Measurements from ENCODE around the gene TMEM126B.
"Not testable (repeated sequence)": the region's sequence is repeated elsewhere in the genome, so short reads cannot be mapped to it uniquely, and the experiment has no call there.

TMEM126B gene

GRCh38 chr11:85651118-85651517, 22.7 kb downstream of the TMEM126B start:
- no peak for DNase-seq

GRCh38 chr11:85652786-85653447, 24.5 kb downstream of the TMEM126B start:
- DNase-seq, result no peak

DNA sequence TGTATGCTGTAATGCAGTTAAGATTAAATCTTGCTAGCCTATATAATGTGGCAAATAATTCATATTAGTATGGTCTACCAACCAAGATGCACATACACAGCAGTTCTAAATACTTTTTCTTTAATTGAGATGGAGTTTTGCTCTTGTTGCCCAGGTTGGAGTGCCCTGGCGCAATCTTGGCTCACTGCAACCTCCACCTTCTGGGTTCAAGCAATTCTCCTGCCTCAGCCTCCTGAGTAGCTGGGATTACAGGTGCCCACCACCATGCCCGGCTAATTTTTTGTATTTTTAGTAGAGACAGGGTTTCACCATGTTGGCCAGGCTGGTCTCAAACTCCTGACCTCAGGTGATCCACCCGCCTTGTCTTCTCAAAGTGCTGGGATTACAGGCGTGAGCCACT, 25.9 kb downstream of the TMEM126B start:
- not testable (repeated sequence) for DNase-seq

GRCh38 chr11:85656777-85657176, 28.4 kb downstream of the TMEM126B start:
- DNase-seq, result no peak

GRCh38 chr11:85658180-85658579, 29.8 kb downstream of the TMEM126B start:
- DNase-seq, result no peak

- DNase-seq, result no peak
Observed at GRCh38 chr11:85661972-85662664, 33.7 kb downstream of the TMEM126B start.

GRCh38 chr11:85663080-85663752, 34.8 kb downstream of the TMEM126B start:
- DNase-seq, result peak; percentile 45

DNA sequence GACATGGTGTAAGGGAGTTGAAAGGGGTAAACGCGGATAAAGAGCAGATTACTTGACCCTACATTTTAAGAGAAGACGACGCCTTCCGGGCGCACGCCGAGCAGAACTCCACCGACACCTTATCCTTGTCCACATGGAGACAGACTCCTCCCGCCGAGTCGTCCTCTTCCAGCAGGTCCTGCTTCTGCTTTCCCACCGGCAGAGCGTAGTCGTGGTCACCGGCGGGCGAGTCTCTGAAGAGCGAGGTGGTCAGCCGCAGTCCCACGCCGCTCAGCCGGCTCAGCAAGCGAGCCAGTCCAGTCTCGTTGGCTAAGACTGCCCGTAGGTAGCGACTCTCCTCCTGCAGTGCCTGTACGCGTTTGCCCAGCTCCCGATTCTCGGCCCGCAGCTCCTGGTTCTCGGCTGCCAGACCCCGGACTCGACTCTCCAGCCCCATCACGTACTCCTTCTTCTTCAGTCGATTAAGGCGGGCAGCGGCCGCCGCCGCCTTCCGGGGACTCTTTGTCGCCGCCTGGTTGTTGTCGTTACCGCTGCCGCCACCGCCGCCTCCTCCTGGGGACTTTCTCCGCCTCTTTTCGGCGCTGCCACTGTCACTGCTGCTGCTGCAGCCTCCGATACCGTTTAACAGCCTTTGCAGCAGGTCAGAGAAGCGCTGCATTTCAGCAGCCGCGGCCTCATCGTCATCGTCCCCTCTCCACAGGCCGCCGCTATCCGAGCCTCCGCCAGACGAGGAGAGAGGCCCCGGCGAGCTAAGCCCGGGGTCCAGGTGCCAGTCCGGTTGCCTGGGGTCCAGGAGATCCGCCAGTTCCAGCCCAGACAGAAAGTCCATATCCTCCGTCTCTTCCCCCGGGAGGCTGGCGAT, 35.6 kb downstream of the TMEM126B start:
- DNase-seq, result peak; percentile 91

- peak; percentile 95 for DNase-seq
Observed at GRCh38 chr11:85664615-85665481, 36.5 kb downstream of the TMEM126B start, which contains the start of gene CREBZF. Gene CREBZF, minus strand, starts transcription at chr11:85665129. Its CDS starts 254 bp downstream, at chr11:85664875.

GRCh38 chr11:85665733-85666132, 37.3 kb downstream of the TMEM126B start:
- DNase-seq, result peak; percentile 25

- no peak for DNase-seq
Observed at GRCh38 chr11:85666687-85667086, 38.3 kb downstream of the TMEM126B start.

DNA sequence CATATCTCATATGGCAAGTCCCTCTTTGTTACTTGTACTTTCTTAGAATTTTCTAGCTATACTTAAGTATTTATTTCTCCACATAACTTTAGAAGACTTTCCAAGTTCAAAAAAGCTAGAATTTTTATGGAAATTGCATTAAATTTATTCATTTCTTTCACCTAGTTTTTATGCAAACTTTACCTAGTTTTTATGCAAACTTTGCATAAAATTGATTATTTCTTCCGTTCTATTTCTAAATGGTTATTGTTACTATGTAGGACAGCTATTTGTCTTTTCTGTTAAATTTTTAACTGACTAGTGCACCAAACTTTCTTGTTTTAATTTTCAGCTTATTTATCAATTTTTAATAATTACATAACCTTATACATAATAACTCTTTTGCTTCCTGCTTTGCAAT, 39.8 kb downstream of the TMEM126B start:
- DNase-seq, result no peak

- DNase-seq, result not testable (repeated sequence)
Observed at GRCh38 chr11:85670949-85671663, 42.7 kb downstream of the TMEM126B start.

- no peak for DNase-seq
Observed at GRCh38 chr11:85672105-85672902, 43.9 kb downstream of the TMEM126B start.

- no peak for DNase-seq
Observed at GRCh38 chr11:85673393-85673792, 45.0 kb downstream of the TMEM126B start.

- DNase-seq, result no peak
Observed at GRCh38 chr11:85679576-85679975, 51.2 kb downstream of the TMEM126B start.

- DNase-seq, result no peak
Observed at GRCh38 chr11:85680897-85681296, 52.5 kb downstream of the TMEM126B start.

DNA sequence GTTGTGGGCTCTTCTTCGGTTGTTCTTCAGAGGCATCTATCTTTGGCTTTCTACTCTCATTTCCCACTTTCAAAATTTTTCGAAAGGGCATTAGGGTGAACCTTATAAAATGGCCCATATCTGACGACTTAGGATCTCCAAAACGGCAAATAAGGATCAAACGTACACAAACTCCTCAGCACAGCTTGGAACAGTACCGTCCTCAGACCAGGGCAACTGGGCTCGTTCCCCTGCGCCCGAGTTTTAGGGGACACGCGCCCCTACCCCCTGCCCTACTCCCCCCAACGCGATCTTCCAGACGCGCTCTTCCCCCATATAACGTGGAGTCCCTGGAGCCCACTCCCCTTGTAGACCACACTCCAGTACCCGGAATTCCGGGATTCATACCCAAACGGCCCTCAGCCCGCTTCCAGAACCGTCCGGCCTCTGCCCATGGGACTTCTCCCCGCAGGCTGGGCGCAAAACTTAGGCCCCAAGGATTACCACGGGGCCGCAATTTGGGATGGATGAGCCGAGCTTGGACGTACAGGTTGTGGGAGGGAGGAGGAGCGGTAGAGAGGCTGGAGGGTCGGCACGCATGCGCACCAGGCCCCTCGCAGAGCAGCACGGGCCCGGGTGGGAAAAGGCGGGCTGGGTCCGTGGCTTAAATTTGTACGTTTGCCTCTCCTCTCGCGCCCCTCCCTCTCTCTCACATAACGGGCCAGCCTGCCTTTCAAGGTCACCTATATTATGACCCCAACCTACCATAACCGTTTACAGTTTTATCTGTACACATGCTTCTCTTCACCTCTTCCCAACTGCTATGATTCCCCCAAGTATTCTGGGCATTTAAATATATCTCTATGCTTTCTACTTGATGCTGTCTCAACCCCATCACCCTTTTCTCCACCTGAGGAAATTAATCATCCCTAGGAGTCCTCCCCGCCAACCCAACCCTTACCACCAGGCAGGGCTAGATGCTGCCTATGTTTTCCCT, 54.2 kb downstream of the TMEM126B start:
- peak; percentile 67 for DNase-seq
